SU-DHL-6 (cell line): ENCODE results near the gene ARMC9.

Experiments
- EZH2phosphoT487 ChIP-seq: fragments of 200-600 bp; sonication (generic), shearing (Covaris generic); conservative IDR thresholded peaks from 2 replicates; pipeline ENCODE4 v1.6.1; 2018; ENCODE audit warnings: mild to moderate bottlenecking, antibody characterized with exemption, low read length, moderate library complexity, mixed read lengths
- TF ChIP-seq, protein P1 (sequence below): fragments of 200-600 bp; sonication (generic); IDR thresholded peaks from one replicate; pipeline ENCODE4 v1.5.1; 2017; ENCODE audit warnings: antibody characterized with exemption, mild to moderate bottlenecking, low read length, moderate library complexity; ENCODE audit not compliant: insufficient read depth, poor library complexity, severe bottlenecking

DNA sequence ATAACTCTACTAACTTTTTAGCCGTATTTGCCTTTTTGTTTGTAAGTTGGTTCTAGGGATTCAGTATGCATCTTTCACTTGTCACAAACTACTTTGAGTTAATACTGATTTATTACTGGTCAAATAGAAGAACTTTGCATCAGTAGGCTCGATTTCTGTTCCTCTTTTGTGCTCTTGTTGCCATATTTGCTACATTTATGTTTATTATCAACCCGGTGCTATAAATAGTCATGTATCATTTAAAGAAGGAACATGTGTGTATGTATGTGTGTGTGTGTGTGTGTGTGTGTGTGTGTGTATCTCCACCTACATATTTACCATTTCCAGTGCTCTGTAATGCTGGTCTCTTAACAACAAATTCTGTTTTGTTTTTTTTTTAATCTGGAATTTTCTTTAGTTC is 117.5 kb downstream of the ARMC9 start:
- TF ChIP-seq, protein P1, sequence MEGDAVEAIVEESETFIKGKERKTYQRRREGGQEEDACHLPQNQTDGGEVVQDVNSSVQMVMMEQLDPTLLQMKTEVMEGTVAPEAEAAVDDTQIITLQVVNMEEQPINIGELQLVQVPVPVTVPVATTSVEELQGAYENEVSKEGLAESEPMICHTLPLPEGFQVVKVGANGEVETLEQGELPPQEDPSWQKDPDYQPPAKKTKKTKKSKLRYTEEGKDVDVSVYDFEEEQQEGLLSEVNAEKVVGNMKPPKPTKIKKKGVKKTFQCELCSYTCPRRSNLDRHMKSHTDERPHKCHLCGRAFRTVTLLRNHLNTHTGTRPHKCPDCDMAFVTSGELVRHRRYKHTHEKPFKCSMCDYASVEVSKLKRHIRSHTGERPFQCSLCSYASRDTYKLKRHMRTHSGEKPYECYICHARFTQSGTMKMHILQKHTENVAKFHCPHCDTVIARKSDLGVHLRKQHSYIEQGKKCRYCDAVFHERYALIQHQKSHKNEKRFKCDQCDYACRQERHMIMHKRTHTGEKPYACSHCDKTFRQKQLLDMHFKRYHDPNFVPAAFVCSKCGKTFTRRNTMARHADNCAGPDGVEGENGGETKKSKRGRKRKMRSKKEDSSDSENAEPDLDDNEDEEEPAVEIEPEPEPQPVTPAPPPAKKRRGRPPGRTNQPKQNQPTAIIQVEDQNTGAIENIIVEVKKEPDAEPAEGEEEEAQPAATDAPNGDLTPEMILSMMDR: no peak
- no peak for TF ChIP-seq EZH2phosphoT487
